Activated CD4-positive, CD25-positive, alpha-beta regulatory T cell treated with anti-CD3 and anti-CD28 coated beads, Interleukin-2, amount 50 U/mL, for 16 hours (primary cell): ENCODE results near the gene SCAMP1.

Source experiments
- DNase-seq: peaks from one replicate; pipeline ENCODE4 v3.0.0-alpha.2; 2020; ENCODE audit warnings: low read depth, low spot score

SCAMP1 gene

GRCh38 chr5:78492650-78493049 is 132.2 kb downstream of the SCAMP1 start:
- no peak for DNase-seq

- no peak for DNase-seq
Observed at GRCh38 chr5:78495800-78496199, 135.4 kb downstream of the SCAMP1 start.

- DNase-seq = no peak
Observed at GRCh38 chr5:78496373-78496772, 136.0 kb downstream of the SCAMP1 start.

- no peak for DNase-seq
Observed at GRCh38 chr5:78497573-78498533, 137.4 kb downstream of the SCAMP1 start.

- DNase-seq = no peak
Observed at GRCh38 chr5:78499485-78499884, 139.1 kb downstream of the SCAMP1 start.

GRCh38 chr5:78500028-78500427 is 139.6 kb downstream of the SCAMP1 start:
- DNase-seq = no peak

- no peak for DNase-seq
Observed at GRCh38 chr5:78500871-78501270, 140.5 kb downstream of the SCAMP1 start.

- no peak for DNase-seq
Observed at GRCh38 chr5:78501411-78502352, 141.3 kb downstream of the SCAMP1 start.

- no peak for DNase-seq
Observed at GRCh38 chr5:78503958-78504653, 143.7 kb downstream of the SCAMP1 start.

GRCh38 chr5:78504704-78505677 is 144.6 kb downstream of the SCAMP1 start:
- DNase-seq = no peak

- DNase-seq = no peak
Observed at GRCh38 chr5:78505860-78506259, 145.4 kb downstream of the SCAMP1 start.

- DNase-seq = no peak
Observed at GRCh38 chr5:78506261-78507024, 146.0 kb downstream of the SCAMP1 start.

GRCh38 chr5:78507531-78507930 is 147.1 kb downstream of the SCAMP1 start:
- DNase-seq = no peak

GRCh38 chr5:78508186-78508765 is 147.9 kb downstream of the SCAMP1 start:
- DNase-seq = no peak

- DNase-seq = no peak
Observed at GRCh38 chr5:78509145-78509865, 148.9 kb downstream of the SCAMP1 start.

- no peak for DNase-seq
Observed at GRCh38 chr5:78509884-78510769, 149.7 kb downstream of the SCAMP1 start.

- DNase-seq = no peak
Observed at GRCh38 chr5:78511121-78511906, 150.9 kb downstream of the SCAMP1 start.
